HG02678 (cell line): ENCODE measurements around the gene LATS1.
"Not testable (repeated sequence)": the region's sequence is repeated elsewhere in the genome, so short reads cannot be mapped to it uniquely, and the experiment has no call there.

Source experiments
- ATAC-seq: cut with Tn5 transposase; IDR thresholded peaks from one replicate; pipeline ENCODE4 v1.9.1; 2021; ENCODE audit warnings: mild to moderate bottlenecking, moderate library complexity; ENCODE audit not compliant: unreplicated experiment

Gene LATS1

DNA sequence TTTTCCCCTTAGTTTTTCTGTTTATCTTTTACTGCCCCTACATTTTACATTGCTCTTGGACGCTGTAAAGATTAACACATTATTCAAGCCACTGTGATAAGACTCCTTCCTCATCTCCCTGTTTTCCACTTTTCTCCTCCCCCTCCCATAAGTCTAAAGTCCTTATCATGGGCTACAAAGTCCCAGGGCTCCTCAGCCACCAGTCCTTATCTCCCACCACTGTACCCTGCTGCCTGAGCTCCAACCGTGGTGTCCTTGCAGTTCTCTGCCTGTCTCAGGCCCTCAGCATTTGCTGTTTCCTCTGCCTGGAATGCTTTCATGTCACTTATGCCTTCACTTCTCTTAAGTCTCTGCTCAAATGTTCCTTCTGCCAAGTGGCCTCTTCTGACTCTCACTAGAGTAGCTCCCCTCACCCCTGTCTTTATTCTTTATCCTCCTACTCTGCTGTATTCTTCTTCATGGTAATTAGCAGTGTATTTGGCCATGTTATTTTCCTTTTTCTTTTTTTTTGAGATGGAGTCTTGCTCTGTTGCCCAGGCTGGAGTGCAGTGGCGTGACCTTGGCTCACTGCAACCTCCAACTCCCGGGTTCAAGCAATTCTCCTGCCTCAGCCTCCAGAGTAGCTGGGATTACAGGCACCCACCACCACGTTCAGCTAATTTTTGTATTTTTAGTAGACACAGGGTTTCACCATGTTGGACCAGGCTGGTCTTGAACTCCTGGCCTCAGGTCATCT, 10.8 kb upstream of the LATS1 start:
- no peak for ATAC-seq

DNA sequence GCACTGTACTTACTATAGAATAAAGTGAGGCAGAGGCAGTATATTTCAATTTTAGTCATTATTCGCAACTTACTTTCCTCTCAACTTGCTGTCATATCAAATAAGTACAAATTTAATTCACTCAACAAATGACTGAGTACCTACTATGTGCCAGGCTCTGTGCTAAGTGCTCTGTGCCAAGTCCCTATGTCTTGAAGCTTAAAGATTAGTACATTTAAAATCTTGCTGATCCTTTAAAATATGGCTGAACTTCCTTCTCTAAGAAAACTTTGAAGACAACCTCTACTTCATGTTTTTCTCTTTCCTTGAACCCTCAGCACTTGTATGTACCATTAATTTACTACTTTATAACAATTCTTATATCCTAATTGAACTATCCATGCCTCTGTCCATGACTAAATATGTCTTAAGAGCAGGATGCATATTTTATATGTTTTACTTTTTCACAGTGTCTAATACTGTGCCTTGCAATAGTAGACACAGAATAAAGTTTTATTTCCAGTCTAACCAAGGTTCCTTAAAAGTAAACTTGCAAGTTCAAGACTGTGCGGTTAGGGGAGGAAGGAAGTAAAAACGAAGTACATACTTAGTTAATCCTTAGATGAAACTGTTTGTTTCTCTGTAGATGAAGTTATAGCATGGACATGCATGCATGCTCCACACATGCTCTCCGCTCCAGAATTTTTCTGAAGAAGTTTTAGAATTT, 10.0 kb upstream of the LATS1 start:
- ATAC-seq = no peak

DNA sequence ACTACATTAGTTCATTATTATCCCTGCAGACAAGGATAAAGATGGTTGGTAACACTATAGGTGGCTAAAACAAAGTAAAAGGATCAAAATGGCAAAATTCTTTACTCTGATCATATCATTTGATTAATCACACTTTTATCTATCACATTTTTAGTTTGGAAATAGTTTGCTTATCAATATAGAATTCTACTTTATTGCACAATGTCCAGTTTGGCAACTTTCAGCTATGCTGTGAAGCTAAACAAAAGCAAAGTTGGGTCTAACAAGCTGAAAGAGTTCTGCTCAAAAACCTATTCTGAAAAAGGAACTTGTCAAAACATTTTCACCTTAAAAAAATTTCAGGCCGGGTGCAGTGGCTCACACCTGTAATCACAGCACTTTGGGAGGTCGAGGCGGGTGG, 7.9 kb upstream of the LATS1 start:
- no peak for ATAC-seq

DNA sequence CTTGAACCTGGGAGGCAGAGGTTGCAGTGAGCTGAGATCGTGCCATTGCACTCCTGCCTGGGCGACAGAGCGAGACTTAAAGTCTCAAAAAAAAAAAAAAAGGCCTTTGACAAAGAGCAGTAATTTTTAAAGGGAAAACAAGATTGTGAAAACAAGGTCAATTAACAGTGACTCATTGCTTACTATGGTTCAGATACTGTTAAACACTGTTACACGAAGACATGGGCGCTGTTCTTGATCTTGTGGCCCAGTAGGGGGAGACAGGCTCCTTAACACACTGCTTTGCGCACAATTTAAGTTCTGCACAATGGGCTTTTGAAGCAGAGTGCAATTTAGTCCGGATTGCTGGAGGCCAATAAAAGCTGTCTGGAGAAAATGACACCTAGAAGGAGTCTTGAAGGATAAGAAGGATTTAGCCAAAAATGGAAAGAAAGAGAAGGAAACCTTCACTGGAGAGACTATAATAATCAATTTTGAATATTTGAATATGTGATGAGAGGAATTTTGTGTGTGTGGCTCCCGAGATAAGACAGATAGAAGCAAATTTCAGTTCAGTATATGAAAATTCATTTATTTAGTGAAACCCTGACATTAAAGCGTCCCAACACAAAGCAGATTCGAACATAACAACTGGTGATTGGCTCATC, 6.0 kb upstream of the LATS1 start:
- peak; percentile 74 for ATAC-seq

DNA sequence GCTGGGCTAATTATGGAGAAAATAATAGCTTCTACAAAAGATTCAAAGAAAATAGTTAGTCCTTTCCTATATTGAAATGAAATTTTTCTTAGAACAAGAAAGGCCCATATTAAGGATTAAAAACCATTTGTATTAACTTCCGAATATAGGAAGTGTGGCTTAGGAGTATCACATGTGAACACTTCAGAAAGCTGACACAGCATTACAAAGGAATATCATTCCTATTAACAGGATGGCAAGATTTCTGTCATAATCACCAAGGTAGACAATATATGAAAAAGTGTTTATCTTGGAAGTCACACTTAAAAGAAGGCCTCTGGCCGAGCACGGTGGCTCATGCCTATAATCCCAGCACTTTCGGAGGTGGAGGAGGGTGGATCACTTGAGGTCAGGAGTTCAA, 5.4 kb upstream of the LATS1 start:
- ATAC-seq = no peak

DNA sequence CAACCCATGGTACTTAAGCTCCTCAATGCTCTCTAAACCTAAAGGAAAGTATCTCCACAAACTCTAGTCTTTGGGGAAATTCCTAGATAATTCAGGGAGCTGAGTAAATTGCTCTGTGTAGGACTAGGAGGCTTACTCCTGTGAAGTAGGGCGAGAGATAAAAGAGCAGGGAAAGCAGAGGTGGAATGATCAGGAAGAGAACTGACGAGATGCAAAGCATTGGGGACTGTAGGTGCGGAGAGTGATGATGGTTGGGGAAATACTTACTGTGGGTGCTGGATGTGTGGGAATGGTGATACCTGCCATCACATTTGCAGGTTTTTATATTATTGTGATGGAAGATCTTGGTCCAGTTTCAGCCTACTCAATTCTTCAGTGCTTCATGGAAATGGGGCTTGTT, 1.6 kb upstream of the LATS1 start:
- no peak for ATAC-seq

DNA sequence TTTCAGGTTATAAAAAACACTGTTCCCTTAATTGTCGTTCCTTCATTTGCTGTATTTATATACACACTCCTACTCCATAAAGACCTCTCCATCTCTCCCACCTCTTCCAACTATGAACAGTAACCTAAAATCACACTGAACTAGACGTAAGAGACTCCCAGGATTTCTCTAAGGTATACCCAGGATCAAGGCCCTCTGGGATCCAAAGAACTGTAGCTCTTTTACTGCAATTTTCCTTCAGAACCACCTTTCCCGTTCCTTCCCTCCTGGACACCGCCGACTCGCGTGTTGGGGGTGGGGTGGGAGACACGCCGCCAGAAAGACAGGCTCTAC, 680 bp downstream of the LATS1 start:
- no peak for ATAC-seq

DNA sequence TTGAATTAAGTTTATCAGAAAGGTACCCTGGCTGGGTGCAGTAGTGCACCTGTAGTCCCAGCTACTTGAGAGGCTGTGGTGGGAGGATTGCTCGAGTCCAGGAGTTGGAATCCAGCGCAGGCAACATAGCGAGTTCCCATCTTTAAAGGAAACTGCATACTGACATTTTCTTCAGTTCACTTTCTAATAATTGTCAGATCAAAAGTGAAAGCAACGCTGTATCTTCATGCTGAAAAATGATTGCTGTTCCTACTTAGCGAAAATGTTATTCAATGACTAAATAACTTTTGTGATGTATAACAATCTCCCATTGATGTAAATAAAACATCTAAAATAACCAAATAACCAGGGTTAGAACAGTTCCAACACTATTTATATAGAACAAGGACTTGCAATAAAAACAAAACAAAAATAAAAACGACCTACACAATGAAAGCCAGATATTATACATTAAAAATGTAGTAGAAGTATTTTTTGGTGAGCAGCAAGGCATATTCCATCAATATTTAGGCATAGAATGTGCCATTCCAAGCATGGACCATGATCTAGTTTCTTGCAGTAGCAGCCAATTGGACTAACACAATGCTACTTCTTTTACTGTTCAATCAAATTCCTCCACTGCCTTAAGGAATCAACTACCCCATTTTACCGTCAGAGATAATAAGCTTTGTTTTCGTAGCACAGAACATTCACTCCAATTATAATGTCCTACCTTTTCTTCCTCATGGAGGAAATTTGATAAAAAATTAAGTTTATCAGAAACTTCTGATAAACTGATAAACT, 1.5 kb downstream of the LATS1 start:
- ATAC-seq = no peak

DNA sequence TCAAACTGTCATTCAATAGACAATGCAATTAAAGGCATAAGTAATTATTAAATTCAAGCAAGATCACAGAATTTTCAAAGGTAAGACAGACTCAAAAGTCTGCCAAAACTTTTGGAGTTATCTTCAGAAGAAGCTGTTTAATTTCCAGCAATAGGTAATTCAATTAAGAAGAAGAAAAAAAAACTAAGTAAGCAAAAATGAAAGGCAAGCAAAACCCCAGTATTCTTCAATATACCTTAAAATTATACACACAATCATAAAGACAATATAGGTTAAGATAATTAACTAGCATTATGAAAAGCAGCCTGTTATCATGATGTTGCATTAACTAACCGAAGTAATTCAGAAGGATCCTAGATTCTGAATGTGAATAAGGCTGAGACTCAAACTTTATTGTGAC, 3.5 kb downstream of the LATS1 start:
- ATAC-seq = no peak

DNA sequence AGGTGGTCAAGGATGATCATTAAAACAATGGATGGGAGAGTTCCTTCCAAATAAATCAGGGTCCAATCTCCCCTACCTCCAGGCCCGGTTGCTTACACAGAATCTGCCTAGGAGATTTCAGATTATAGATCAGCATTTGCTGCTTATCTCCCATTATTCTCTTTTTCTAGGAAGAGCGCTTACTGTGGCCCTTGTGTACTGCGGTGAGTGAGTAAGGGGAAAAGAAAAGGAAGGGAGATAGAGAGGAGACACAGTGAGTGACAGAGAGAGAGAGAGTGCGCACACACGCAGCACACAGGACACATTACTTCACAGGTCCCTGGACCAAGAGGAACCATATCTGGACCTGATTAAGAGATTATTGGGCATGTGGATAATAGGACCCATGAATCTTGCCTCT, 6.2 kb downstream of the LATS1 start:
- no peak for ATAC-seq

DNA sequence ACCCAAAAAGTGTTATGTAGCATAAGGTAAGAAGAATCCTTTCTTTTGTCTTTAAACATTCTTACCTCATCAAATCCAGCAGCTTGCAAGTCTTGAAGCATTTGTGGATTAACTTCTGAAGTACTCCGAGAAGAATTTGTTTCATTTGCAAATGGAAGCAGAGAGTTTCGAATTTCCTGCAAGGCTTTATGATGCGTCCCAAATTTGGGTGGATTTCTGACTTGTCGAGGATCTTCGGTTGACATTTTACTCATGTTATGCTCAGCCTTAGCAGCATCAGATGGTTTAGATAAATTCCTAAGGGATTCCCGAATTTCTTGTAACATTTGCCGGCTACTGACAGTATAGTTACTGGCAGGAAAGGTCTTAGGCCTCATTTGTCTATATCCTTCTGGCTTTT, 16.2 kb downstream of the LATS1 start:
- ATAC-seq = no peak

DNA sequence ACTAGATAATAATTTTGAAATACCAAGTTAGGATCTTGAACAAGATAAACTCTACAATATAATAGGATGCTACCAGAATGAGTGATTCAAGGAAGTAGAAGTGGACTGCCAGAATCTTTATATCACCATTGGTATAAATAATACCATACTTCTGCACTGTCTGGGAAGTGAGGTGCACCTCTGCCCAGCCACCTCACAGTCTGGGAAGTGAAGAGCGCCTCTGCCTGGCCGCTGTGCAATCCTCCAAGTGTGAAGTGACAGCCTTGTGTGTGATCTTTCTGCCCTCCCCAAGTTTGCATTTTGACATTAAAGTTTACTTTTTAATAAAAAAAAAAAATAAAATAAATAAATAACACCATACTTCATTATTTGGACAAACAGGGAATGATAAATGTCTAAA, 18.8 kb downstream of the LATS1 start:
- no peak for ATAC-seq

DNA sequence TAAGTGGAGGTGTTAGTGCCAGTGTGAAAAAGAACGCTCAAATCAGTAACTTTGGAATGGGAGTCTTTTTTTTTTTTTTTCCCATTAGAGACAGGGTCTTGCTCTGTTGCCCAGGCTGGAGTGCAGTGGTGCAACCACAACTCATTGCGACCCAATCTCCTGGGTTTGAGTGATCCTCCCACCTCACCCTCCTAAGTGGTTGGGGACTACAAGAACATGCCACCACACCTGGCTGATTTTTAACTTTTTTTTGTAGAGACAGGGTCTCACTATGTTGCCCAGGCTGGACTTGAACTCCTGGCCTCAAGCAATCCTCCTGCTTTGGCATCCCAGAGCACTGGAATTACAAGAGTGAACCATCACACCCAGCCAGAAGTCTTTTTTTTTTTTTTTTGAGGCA, 19.7 kb downstream of the LATS1 start:
- no peak for ATAC-seq

DNA sequence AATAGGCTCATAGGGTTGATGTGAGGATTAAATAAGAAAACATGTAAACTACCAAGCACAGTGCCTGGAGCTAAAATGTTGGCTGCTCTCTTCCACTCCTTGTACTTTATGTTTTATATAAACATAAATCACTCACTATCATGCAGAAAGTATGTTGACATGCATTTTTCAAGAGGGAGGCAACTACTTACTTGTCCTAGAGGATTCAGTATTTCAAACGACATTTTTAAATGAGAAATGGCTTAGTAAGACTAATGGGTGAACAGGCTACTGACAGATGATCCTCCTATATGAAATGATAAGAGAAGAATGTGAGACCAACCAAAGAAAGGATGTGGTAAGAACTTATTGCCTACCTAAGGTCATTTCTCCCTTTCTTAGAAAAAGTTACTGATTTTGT, 21.0 kb downstream of the LATS1 start:
- ATAC-seq = no peak

DNA sequence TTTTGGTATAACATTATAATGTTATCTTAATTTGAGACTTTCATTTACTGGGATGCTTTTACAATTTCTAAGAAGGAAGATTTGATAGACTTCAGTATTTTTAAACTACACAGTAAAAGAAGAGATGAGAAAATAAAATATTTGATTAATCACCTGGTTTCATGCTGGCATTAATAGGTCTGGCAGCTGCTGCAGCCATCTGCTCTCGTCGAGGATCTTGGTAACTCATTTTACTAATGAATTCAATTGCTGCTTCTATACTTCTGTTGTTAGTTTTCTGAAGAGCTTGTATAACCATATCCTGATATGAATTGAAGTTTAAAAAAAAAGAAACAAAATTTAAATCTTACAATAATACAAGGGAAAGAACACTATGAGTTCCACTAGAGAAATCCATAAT, 23.0 kb downstream of the LATS1 start:
- ATAC-seq = no peak

DNA sequence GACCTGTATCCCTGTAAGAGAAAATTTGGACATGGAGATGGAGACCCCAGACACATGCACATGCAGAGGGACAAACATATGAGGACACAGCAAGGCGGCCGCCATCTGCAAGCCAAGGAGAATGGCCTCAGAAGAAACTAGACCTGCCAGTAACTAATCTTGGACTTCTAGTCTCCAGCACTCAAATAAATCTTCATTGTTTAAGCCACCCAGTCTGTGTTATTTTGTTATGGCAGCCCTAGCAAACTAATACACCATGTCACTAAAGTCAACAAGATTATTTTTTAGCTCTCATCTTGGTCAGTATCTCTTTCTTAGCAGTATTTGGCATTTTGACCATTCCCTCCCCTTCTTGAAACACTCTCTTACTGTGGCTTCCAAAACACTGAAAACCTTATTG, 26.7 kb downstream of the LATS1 start:
- ATAC-seq = no peak

DNA sequence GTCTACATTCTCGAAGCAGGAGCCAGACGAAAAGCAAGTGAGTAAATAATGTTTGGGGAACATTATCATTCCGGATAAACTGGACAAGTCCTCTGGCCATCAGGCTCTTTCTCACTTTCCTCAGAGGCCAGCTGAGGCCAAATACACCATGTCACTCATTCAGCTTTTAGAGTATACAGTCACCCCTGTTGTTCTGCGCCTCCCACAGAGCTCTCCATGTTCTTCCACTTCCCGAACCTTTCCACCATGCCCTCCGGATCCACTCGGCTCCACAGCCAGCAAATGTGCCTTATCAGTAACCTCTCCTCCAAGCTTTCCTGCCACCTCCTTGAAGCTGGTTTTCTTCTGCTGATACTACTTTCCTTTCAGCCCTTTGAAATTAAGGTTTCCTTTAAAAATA, 31.7 kb downstream of the LATS1 start:
- no peak for ATAC-seq

DNA sequence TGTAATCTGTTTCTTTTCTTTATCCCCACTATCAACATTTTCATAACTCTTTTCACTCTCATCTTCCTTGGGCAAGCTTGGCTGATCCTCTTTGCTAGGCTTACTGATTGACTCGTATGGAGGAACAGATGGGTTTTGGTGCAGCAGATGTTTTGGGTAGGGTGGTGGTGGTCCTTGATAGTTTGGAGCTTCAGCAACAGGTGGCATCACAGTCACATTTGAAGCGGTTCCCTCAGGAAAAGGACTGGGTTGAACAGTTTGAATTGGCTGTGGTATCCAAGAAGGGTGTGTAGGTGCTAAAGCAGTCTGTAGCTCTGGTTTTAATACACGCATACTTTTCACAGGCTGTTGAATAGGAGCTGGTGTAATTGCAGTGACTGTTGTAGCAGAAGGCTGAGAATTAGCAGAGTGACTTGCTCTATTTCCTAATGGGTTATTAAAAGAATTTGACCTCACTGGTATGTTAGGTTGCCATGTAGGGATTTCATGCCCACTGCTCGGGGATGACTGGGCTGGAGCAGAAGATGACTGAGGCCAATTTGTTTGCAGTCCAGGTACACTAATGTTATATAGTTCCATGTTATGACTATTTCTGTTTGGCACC, 34.5 kb downstream of the LATS1 start:
- ATAC-seq = no peak

DNA sequence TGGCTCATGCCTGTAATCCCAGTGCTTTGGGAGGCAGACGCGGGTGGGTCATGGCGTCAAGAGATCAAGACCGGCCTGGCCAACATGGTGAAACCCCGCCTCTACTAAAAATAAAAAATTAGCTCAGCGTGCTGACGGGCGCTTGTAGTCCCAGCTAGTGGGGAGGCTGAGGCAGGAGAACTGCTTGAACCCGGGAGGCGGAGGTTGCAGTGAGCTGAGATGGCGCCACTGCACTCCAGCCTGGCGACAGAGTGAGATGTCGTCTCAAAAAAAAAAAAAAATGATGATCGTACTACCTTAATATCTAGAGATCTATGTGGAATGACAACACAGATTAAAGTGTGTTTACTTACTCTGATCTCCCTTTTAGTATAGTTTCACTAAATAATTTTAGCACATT, 36.1 kb downstream of the LATS1 start:
- not testable (repeated sequence) for ATAC-seq

DNA sequence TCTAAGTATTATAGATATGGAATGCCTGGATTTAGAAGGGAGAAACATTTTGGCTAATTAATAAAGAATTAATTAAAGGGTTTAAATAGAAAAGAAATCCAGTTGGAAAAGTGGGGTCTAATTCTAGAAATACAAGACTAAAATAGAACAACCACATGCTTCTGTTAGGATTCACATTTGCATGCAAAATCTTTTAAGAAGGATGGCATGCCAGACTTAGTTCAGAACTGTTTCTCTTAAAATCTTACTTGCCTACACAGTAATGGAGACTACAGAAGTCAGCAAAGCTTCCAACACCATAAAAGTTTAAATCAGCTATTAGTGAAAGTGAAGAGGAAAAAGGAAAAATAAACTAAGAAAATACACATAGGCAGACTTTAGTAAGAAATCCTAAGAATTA, 36.7 kb downstream of the LATS1 start:
- ATAC-seq = no peak

DNA sequence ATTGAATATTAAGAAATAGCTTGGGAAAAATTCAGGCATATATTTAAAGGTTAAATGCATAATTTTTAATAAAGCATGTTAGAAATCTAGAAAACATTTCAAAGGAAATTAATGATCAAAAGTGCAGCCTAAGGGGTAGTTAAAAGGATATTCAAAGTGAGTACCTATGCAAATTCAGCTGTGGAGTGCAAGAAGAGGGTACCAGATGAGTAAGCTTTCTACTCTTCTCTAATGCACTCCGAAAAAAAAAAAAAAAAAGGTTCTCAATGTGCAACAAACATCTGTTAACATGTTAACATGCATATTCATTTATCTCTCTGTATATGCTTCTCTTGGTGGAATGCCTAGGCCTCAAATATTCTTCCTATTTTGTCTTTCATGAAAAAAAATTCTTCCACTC, 37.4 kb downstream of the LATS1 start:
- ATAC-seq = no peak
